ENCODE results near the gene DGCR6L. TPM values are rescaled to one million over a fixed set of nuclear protein-coding genes. Genes with fewer than 3 reads are reported as not detected.

Gene DGCR6L
- polyA plus RNA-seq: 8.5 and 13.6 TPM in 2 replicates

DNA sequence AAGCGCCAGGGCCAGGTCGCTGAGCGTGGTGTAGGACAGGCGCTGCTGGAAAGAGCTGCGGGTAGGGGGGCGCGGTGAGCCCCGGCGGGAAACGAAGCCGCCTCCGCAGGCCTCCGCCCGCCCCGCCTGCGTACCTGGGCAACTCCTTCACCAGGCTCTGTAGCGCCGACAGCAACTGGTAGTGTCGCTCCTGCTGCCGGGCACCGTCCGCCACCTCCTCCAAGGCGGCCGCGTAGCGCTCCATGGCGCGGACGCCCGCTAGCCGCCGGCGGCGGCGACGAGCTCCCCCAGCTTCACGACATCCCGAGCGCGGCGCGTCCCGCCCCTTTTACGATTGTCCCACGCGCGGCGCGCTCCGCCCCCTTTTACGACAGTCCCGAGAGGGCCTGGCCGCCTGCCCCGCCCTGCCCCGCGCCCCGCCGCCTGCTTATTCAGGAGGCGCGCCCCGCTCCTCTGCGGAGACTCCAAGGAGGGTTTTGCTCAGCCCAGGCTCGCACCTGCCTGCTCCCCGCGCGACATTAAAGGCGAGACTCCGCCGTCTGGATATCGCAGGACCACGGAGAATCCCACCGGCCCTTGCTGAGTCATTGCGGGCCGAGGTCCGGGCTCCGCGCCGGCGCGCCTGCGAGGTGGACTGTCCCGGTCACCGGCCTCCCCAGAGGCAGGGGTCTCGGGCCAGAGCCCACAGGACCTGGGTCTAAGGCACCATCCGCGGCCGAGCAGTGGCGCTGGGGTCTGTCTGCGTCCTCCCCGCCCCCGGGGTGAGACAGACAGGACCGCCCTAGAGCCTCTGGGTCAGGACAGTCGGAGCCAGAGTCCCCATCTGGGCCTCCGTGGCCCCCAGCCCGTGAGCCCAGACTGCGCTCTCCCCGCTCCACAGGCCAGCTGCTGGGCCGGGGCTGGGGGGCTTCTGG, at the start of gene DGCR6L:
TSS of gene DGCR6L (minus strand) at position 316 of the 914 bp plus-strand sequence. CDS start at position 244, 72 bp downstream.

DNA sequence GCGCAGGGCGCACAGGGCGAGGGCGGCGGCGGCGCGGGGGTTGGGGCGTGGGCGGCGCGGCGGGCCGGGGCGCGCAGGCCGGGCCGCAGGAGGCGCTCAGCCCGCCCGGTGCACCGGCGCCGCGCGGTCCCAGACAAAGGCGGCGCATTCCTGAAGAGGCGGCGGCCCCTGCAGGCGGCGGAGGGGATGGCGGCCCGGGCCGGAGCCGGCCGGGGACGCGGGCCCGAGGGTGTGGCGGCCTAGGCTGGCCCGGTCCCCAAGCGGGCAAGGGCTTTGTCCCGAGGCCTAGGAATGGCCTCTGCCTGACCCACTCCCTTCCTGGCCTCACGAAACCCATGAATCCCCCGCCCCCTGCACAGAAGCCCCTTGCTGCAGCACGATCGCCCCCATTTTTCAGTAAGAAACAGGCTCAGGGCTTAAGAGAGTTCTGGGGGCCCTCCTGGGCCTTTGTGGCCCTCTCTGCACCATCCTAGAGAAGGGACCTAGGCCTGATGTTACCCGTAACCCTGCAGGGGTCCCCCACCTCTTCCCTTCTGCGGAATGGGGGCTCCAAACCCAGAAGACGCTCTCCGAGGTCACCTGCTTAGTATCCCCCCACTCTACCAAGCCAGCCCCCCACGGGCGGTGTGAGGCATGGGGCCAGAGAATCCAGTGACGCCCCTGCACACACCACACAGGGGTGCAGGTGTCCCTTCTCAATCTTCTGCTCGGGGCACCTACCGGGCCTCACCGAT, 51.4 kb downstream of the DGCR6L start, which contains the start of gene RTN4R:
TSS of gene RTN4R (minus strand) at position 40 of the 734 bp plus-strand sequence. CDS start 226 bp downstream, outside the sequence.

Other genes with a start within 250 kb of the DGCR6L start
- gene DGCR8, start 239.8 kb downstream of the DGCR6L start, polyA plus RNA-seq: 2.0 and 4.5 TPM in 2 replicates
- gene RANBP1, start 204.0 kb downstream of the DGCR6L start, polyA plus RNA-seq: 42.3 and 68.2 TPM in 2 replicates
- gene TRMT2A, start 202.8 kb downstream of the DGCR6L start, polyA plus RNA-seq: 3.2 and 6.7 TPM in 2 replicates
- 0.66 and 0.77 TPM in 2 replicates for gene ZDHHC8, start 188.3 kb downstream of the DGCR6L start, polyA plus RNA-seq
- gene CCDC188, start 169.0 kb downstream of the DGCR6L start, polyA plus RNA-seq: not detected in 2 replicates
- 0.48 and 2.7 TPM in 2 replicates for gene RTN4R, start 51.7 kb downstream of the DGCR6L start, polyA plus RNA-seq
- 0.24 and 0.75 TPM in 2 replicates for gene ZNF74, start 74.1 kb upstream of the DGCR6L start, polyA plus RNA-seq
- gene SCARF2, start 117.8 kb upstream of the DGCR6L start, polyA plus RNA-seq: not detected in 2 replicates
- gene KLHL22, start 175.7 kb upstream of the DGCR6L start, polyA plus RNA-seq: 0.59 and 0.66 TPM in 2 replicates
- 0.63 and 1.9 TPM in 2 replicates for gene MED15, start 187.6 kb upstream of the DGCR6L start, polyA plus RNA-seq

Measured in Purkinje cell (primary cell).